ENCODE measurements around the gene PRODH.
A peak's percentile ranks its signal among the peaks of the same experiment; 100 is the strongest.
"Not testable (repeated sequence)": the region's sequence is repeated elsewhere in the genome, so short reads cannot be mapped to it uniquely, and the experiment has no call there.

The PRODH gene

DNA sequence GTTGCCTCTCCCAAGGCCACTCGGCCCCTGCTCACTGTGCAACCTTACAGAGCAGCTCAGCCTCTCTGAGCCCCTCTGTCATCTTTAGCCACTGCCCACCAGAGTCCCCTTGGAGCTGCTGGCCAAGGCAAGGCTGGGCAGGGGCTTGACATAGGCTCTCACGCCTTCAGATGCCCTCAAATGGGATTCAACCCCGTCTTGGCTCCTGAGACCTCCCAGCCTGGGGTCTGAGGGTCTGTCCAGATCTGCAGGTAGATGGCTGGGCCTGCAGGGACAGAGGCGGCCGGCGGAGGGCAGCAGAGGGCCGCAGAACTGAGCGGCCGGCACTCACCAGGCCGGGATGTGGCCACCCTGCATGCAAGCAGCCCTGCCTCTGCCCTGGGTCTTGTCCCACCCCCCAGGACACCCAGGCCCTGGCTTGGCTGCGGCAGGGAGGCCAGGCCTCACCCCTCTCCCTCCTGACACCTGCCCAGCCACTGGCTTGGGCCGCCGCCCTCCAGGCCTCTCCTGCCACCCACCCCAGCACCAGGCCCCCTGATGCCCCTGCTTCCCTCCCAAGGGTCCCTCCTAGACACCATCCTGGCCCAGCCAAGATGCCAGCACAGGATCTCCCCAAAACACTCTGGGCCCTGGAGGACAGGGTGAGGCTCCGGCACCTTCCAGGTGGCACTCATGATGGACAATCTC is 18.4 kb upstream of the PRODH start:
- DNase-seq (ENCODE audit: low read depth), result peak; percentile 33

DNA sequence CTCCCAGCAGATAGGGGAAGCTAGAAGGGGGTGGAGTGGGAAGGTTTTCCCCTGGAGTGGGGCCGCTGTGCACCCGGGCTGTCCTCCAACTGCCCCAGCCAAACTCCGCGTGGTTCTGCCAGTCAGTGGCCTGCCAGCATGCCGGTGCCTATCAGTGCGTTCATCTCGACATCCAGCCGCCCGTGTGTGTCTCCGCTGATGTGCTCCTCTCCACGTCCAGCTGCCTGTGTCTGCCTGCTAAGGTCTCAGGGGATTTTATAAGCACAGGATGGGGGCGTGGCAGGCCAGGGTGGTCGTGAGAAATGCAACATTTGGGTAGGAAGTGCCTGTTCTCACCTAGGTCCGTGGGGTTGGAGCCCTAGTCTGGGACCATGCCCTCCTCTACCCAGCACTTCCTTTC is 17.0 kb upstream of the PRODH start:
- DNase-seq (ENCODE audit: low read depth), result not testable (repeated sequence)

DNA sequence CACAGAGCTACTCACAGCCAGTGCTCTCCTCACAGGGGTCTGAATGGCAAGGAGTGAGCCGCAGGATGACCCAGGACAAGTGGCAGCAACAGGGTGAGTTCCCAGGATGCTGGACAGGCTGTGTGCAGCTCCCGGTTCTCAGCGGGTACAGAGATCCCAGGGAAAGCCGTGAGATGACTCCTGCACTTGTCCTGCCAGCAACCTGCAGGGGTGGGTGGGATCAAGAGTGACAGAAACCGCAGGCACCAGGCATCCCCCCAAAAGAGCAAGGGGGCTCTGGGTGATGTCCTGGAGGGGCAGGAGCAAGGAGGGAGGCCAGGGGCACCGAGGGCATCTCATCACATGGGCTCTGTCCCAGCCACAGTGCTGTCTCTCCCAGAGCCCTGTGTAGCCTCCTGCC is 15.9 kb upstream of the PRODH start:
- no peak for DNase-seq (ENCODE audit: low read depth)

DNA sequence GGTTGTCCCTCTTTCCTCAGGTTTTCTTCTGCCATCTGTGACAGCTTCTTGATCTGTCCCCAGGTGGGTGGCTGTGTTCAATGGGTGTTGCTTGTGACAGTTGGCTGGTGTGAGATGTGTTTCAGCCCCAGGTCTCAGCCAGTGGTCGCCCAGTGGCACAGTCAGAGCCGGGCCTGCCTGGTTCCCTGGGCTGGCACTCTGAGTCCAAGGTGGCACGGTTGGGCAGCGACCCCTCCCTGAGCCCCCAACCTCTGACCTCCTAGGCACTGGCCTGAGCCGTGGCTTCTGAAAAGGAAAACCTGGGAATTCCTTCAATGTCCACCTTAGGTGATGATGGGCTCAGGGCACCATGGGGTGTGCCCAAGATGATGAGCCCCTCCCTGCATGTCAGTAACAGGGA is 14.0 kb upstream of the PRODH start:
- DNase-seq (ENCODE audit: low read depth), result no peak

DNA sequence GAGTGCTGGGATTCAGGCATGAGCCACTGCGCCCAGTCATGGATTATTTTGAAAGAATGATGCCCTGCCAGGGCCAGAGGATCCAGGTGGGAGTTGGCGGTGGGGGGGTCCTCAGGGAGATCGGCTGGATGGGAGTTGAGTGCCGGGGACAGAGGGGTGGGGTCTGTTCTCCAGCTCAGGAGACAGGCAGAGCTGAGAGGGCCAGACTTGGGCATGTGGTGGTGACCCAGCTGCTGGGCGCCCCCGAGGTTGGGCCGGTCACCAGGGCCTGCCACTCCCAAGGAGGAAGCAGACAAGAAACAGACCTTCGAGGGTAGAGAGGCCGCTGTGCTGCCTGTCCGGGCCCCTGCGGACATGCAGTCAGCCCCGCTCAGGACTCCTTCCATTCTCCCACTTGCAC is 11.8 kb upstream of the PRODH start:
- no peak for DNase-seq (ENCODE audit: low read depth)

DNA sequence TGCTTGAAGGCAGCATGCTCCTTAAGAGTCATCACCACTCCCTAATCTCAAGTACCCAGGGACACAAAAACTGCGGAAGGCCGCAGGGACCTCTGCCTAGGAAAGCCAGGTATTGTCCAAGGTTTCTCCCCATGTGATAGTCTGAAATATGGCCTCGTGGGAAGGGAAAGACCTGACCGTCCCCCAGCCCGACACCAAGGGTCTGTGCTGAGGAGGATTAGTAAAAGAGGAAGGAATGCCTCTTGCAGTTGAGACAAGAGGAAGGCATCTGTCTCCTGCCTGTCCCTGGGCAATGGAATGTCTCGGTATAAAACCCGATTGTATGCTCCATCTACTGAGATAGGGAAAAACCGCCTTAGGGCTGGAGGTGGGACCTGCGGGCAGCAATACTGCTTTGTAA is 11.0 kb upstream of the PRODH start:
- not testable (repeated sequence) for DNase-seq (ENCODE audit: low read depth)

DNA sequence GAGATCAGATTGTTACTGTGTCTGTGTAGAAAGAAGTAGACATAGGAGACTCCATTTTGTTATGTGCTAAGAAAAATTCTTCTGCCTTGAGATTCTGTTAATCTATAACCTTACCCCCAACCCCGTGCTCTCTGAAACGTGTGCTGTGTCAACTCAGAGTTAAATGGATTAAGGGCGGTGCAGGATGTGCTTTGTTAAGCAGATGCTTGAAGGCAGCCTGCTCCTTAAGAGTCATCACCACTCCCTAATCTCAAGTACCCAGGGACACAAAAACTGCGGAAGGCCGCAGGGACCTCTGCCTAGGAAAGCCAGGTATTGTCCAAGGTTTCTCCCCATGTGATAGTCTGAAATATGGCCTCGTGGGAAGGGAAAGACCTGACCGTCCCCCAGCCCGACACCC is 2.6 kb upstream of the PRODH start:
- DNase-seq (ENCODE audit: low read depth), result not testable (repeated sequence)

DNA sequence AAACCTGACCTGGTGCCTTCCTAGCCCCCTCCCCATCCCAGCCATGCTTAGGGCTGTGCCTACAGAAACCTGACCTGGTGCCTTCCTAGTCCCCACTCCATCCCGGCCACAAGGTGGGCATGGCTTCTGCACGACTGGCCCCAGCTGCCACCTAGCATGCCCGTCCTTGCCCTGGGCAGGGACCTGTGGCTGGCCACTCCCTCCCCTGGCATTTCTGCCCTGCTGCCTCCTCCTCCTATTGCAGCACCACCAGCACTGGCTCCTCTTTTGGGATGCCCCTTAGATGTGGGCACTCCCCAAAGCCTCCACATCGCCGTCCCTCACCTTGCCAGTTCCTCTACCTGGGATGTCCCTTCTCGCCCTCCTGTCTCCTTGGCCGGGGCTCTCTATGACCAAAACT is 1.4 kb downstream of the PRODH start:
- not testable (repeated sequence) for DNase-seq (ENCODE audit: low read depth)

DNA sequence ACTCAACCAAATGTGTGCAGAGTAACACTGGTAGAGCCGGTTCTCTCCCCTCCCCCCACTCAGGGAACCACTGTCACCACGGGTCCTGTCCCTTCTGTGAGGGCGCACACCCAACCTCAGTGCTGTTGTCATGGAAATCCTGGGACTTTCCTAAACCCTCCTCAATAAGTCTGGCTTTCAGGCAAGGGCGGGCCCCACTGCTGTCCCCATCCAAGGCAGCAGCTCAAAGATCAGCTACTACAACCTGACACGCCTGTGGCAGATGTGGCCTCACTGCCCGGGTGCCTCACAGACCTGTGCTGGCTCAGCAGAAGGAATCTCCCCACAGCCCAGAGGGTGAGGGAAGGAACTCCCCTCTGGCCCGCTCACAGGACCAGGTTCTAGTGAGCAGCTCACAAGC is 2.2 kb downstream of the PRODH start:
- DNase-seq (ENCODE audit: low read depth), result no peak

DNA sequence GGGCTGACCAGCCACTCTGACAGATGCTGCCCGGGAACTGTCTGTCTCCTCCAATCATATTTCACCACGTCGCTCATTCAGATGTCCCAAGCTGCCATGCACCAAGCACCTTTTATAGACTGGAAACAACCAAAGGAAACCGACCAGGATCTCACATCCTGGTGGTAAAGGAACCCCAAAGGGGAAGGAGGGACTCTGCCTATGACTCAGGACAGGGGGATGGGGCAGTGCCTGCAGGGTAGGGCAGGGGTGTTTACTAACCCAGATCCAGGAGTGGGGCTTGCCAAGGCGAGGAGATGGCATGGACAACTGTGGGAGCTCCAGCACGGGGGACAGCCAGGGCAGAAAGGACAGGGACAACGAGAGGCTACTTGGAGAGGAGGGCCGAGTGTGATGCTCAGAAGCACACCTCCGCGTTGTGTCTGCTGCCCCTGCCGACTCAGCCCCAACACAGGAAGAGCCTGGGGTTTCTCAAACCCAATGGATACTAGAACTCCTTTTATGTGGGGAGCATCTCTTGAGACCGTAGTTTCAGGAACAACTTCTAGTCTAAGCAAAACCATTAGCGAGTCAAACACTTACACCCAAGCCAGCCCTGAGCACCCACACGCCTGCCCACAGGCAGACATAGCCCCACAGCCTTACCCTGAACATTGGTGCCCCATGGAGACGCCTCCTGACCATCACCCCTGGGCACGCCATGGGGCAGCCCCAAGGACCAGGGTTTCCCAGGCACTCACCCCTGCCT is 4.0 kb downstream of the PRODH start:
- DNase-seq (ENCODE audit: low read depth), result no peak

DNA sequence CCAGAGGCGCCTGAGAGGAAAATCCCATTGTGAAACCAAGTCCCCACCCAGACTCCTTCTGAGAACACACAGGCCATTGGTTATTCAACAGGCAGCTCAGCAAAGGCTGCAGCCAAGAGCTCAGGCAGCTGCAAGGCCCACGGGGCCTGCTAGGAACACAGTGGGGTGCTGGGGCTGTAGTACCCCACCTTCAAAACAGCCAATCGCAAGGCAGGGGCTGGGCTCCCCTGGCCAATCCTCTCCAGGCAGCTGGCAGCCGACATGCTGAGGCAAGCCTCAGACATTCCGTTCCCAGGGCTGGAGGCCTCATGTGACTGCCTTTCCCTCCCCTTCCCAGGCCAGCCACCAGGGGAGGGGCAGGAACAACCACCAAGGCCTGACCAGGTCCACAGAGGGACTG is 6.6 kb downstream of the PRODH start:
- no peak for DNase-seq (ENCODE audit: low read depth)

DNA sequence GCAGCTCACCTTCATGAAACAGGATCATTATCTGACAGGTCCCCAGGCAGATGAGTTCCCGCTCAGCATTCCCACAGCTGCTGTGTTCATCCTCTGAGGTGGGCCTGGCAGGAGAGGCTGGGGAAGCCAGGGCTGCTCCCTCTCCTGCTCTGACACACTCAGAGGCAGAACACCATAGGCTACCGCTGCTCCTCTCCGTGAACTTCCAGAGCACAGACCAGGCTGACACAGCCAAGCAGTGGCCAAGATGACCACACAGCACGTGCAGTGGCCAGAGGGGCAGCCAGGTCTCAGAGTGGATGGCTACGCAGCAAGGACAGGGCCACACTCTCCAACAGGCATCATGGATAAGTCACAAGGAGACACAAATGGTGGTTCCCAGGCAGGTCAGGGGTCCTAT is 8.5 kb downstream of the PRODH start:
- DNase-seq (ENCODE audit: low read depth), result no peak

DNA sequence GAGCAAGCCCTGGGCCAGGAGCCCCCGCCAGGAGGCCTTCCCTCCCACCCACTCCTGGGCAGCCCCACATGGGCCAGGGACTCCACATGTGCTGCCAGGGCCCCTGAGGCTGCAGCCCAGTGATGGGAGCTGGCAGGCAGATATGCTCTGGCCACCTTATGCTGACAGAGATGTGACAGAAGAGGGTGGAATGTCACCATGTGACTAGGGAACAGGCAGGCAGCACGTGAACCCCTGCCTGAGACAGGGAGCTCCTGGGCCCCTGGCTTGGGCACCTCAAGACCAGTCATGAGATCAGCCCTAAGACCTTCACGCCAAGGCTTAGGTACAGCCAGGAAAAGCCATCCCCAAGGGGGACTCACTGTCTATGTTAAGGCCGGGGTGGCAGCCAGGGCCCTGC is 9.1 kb downstream of the PRODH start:
- no peak for DNase-seq (ENCODE audit: low read depth)

DNA sequence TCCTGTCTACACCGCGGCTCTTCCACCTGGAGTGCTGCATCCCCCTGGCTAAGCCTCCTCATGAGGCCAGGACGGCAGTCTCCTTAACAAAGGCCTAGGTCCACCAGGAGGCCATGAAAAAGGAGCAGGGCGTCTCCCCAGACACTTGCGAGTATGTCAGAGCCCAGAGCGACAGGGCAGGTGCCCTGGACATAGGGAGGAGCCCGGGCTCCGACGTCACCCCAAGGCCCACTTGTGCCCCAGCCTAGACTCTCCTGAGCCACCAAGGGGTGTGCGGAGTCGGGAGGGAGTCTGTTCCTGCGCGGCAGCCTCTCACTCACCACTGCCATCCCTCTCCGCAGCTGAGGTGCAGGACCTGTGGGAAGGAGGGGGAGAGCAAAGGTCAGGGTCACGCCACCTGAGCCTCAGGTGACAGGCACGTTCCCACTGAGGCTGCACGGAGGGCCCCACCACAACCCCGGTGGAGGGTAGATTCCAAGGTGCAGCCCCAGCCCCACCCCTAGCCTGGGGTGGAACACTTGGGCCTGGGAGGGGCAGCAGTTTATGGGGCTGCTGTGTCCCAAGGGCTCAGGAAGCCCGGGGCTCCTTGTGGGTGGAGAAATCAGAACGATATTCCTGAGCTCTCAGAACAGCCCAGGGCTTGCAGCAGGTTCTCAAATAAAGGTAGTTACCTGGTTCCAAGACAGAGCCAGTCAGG is 10.6 kb downstream of the PRODH start:
- DNase-seq (ENCODE audit: low read depth), result no peak

DNA sequence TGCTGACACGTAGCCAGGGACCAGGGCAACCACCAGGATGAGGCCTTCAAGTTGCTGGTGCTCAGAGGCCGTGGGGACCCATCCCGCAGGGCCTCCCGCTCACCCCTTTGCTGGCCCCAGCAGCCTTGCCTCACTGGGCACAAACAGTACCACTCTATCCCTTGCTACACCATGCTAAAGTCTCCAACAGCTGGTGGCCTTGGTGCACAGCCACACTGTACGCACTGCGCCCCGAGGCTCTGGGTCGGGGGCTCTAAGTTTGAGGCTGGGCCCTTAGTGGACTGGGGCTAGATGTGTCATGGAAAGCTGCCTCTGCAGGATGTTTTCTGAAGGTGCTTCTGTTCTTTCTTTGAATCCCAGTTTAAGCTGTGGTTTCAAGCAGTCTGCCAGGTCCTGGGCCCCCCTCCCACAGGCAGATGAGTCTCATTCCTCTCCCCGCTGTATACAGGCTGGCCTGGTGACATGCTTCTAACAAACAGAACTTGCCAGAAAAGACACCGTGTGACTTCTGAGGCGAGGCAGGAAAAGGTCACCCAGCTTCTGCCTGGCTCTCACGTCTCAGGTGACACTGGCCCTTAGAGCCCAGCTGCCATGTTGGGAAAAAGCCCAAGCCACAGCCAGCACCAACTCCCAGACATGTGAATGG is 15.7 kb downstream of the PRODH start:
- not testable (repeated sequence) for DNase-seq (ENCODE audit: low read depth)

DNA sequence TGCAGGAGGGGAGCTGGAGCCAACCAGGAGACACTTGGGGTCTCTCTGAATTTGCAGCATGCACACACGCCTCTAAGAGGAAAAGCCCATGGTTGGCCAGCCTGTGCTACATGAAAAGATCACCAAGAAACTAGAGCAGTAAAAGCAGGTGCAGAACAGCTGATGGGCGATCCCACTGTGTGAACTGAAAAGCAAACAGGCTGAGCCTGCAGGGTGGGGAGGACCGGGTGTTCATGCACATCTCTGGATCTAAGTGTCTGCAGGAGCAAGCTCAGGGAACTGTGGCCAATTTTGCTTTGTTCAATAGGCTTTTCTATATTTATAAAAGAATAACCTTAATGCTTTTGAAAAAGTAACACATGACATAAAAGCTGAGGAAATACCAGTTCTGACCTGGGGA is 18.3 kb downstream of the PRODH start:
- not testable (repeated sequence) for DNase-seq (ENCODE audit: low read depth)

DNA sequence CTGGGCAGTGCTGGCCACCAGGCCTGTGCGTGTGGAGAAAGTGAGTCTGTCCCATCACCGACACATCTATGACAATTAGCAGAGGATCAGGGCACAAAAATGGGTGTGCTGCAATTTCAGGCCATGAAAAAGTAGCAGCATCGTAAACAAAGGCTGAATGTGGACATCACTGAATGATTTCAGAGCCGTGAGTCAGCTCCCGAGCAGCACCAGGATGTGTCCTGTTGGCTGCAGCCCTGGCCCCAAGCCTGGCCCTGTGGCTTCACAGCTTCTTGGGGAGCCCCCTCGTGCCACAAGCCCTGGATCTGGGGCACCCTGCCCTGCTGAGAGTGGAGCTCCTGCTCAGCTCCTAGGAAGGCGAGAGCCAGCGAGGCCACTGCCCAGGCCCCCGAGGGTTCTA is 20.5 kb downstream of the PRODH start:
- DNase-seq (ENCODE audit: low read depth), result not testable (repeated sequence)

DNA sequence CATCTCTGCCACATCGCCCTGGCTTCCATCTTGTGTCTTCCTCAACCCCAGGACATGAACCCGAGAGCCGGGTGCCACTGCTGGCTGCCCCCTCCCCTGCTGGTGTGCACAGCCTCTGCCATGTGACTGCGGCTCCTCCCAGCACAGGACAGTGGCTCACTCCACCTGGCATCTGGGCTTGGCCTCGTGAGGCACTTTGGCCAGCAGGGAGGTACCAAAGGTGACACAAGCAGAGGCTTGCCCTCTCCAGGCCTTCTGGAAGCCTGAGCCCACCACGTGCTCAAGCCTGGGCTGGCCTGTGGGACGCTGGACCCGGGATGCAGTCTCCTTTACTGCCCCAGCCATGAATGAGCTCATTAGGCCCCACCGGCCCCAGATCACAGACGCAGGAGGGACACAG is 21.5 kb downstream of the PRODH start:
- not testable (repeated sequence) for DNase-seq (ENCODE audit: low read depth)

DNA sequence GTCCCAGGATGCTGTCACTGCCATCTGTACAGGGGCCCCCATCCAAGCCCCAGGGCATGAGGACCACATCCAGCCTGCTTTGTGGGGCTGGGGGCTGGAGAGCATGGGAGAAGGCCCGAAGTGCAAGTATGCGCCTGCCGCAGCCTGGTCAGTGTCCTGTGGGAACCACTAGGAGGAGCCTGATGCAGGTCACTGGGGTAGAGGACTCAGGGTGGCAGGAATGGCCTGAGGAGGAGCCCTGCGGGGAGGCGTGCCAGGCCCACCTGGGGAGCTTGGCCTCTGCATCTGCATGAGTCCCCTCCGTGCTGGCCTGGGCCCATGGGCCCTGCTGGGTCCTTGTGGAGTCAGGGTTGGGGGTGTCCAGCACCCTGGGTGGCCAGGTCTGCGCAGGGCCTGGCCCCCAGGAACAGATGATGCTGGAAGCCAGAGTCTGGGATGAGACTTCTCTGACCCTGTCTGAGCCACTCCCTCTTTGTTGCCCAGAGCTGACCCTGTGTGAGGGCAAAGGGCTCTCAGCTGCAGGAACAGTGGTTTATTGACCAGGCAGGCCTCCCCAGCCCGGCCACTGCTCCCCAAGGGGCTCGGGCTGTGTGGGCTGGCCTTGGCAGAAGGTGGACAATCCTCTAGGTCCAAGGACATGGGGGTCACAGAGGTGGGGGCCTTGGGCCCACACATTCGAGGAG is 23.7 kb downstream of the PRODH start:
- DNase-seq (ENCODE audit: low read depth), result not testable (repeated sequence)

DNA sequence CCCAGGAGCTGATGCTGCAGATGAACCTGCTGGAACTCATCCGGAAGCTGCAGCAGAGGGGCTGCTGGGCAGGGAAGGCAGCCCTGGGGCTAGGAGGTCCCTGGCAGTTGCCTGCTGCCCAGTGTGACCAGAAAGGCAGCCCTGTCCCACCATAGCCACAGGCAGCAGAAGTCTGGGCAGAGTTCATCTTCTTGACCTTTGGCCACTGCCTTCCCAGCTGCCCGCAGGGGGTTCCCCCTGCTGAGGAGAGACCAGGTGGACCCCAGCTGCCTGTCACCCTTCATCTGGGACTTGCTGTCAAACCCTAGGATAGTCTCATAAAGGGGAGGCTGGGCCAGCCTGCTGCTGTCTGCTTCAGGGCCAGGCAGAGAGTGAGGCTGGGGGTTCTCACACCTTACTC is 24.6 kb downstream of the PRODH start:
- not testable (repeated sequence) for DNase-seq (ENCODE audit: low read depth)

DNA sequence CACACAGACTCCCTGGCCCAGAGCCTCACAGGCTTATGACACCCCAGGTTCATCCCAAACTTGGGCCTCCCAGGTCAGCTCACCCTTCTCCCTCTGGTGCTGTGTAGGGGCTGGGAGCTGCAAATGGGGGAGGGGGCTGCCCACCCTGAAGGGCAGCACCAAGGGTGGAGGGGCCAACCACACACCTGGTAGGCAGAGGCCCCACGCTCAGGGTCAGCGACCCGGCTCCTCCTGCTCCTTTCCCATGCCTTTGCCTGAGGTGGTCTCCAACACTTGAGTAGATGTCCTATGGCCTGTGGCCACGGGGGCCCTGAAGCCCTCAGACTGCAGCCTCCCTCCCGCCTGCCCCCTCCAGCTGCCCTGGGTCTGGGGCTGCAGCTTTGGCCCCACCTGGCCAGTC is 26.5 kb downstream of the PRODH start:
- no peak for DNase-seq (ENCODE audit: low read depth)

DNA sequence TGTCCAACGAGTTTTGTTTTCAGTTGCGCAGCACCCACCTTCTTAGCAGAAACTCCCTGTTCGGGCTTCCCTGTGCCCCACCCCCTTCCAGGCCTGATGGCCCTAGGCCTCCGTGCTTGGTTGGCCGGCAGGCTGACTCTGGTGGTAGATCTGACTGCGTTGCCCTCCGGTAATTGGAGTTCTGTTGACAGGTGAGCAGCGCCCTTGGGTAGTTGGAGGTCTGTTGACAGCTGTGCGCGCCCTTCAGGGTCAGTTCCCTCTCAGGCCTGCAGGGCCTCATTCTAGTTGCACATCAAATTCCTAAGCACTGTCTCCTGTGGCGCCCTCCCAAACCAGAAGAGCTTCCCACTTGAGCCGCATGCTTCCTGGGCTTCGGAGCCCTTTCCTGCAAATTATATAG is 29.2 kb downstream of the PRODH start:
- no peak for DNase-seq (ENCODE audit: low read depth)
